ENCODE measurements around the gene ATP2A3.
A peak's percentile ranks its signal among the peaks of the same experiment; 100 is the strongest.

ATP2A3 gene

GRCh38 chr17:4008441-4009185 is 44.4 kb upstream of the ATP2A3 start:
- Histone ChIP-seq H3K27ac (ENCODE audit: low read depth, low read length, poor library complexity, severe bottlenecking) (peak overlapping the region; percentile 72), H4K20me1 (ENCODE audit: insufficient read depth, low read length) (no peaks in the 10 kb centered on the region), H3K36me3 (ENCODE audit: insufficient read depth, low read length) (peaks cover 62% of the 10 kb centered on the region), H2AFZ (ENCODE audit: low read length) (no peak overlapping the region), H3K4me2 (ENCODE audit: low read length) (peak overlapping the region; percentile 43; the same call in 1 of the 2 replicates), H3F3A (ENCODE audit: insufficient read depth, low read length) (0 out of 2 replicates have a peak, but pooled peaks cover 6% of the 10 kb centered on the region), H3K9ac (ENCODE audit: low read length) (no peak overlapping the region), H3K4me3 (ENCODE audit: low read depth, low read length, poor library complexity, severe bottlenecking) (no peak overlapping the region), H3K79me2 (ENCODE audit: insufficient read depth, low read length) (no peaks in the 10 kb centered on the region), H3K9me3 (ENCODE audit: low read length) (no peaks in the 10 kb centered on the region), H3K4me1 (ENCODE audit: insufficient read depth, low read length, severe bottlenecking) (peaks cover 25% of the 10 kb centered on the region), H3K27me3 (ENCODE audit: insufficient read depth, low read length) (no peaks in the 10 kb centered on the region), H3K9me2 (ENCODE audit: low read depth, low read length) (no peaks in the 10 kb centered on the region)
- TF ChIP-seq, protein P1, sequence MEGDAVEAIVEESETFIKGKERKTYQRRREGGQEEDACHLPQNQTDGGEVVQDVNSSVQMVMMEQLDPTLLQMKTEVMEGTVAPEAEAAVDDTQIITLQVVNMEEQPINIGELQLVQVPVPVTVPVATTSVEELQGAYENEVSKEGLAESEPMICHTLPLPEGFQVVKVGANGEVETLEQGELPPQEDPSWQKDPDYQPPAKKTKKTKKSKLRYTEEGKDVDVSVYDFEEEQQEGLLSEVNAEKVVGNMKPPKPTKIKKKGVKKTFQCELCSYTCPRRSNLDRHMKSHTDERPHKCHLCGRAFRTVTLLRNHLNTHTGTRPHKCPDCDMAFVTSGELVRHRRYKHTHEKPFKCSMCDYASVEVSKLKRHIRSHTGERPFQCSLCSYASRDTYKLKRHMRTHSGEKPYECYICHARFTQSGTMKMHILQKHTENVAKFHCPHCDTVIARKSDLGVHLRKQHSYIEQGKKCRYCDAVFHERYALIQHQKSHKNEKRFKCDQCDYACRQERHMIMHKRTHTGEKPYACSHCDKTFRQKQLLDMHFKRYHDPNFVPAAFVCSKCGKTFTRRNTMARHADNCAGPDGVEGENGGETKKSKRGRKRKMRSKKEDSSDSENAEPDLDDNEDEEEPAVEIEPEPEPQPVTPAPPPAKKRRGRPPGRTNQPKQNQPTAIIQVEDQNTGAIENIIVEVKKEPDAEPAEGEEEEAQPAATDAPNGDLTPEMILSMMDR (IDR thresholded peaks at IDR 0.05; ENCODE audit: low read length) = no peak
- TF ChIP-seq EZH2 (IDR thresholded peaks at IDR 0.05; ENCODE audit: borderline replicate concordance, low read length) = no peak

DNA sequence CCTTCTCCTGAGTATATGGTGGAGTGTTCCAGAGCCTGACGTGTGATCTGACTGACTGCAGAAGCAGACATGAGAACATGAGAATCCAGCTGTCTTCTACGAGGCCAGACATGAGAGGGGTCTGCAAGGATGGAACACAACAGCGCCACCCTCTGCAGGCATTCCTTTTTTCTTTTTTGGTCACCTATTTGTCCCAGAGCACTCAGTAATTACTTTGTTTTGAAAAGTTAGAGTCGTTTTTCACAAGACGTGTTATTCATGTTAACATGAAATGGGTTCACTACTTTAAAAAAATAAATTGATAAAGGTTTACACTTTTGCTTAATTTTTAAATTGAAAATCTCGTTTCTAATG is 43.8 kb upstream of the ATP2A3 start:
- Histone ChIP-seq H3K79me2 (ENCODE audit: insufficient read depth, low read length) (no peaks in the 10 kb centered on the region), H3K36me3 (ENCODE audit: insufficient read depth, low read length) (peaks cover 58% of the 10 kb centered on the region), H3K9me2 (ENCODE audit: low read depth, low read length) (no peaks in the 10 kb centered on the region), H3F3A (ENCODE audit: insufficient read depth, low read length) (0 out of 2 replicates have a peak, but pooled peaks cover 6% of the 10 kb centered on the region), H3K4me2 (ENCODE audit: low read length) (no peak overlapping the region; the same call in 1 of the 2 replicates), H3K4me3 (ENCODE audit: low read depth, low read length, poor library complexity, severe bottlenecking) (no peak overlapping the region), H3K9me3 (ENCODE audit: low read length) (no peaks in the 10 kb centered on the region), H3K27me3 (ENCODE audit: insufficient read depth, low read length) (no peaks in the 10 kb centered on the region), H3K27ac (ENCODE audit: low read depth, low read length, poor library complexity, severe bottlenecking) (peak overlapping the region; percentile 72), H4K20me1 (ENCODE audit: insufficient read depth, low read length) (no peaks in the 10 kb centered on the region), H3K4me1 (ENCODE audit: insufficient read depth, low read length, severe bottlenecking) (peaks cover 25% of the 10 kb centered on the region), H3K9ac (ENCODE audit: low read length) (no peak overlapping the region), H2AFZ (ENCODE audit: low read length) (no peak overlapping the region)
- TF ChIP-seq, protein P1 (IDR thresholded peaks at IDR 0.05; ENCODE audit: low read length) = peak; percentile 46
- TF ChIP-seq EZH2 (IDR thresholded peaks at IDR 0.05; ENCODE audit: borderline replicate concordance, low read length) = no peak

GRCh38 chr17:4007346-4008081 is 43.3 kb upstream of the ATP2A3 start:
- peaks cover 27% of the 10 kb centered on the region for H3K4me1 ChIP-seq (ENCODE audit: insufficient read depth, low read length, severe bottlenecking)
- no peak overlapping the region for H2AFZ ChIP-seq (ENCODE audit: low read length)
- no peak overlapping the region for H3K4me3 ChIP-seq (ENCODE audit: low read depth, low read length, poor library complexity, severe bottlenecking)
- no peaks in the 10 kb centered on the region for H3K27me3 ChIP-seq (ENCODE audit: insufficient read depth, low read length)
- no peaks in the 10 kb centered on the region for H3K79me2 ChIP-seq (ENCODE audit: insufficient read depth, low read length)
- H3K9me3 ChIP-seq (ENCODE audit: low read length) = no peaks in the 10 kb centered on the region
- no peak overlapping the region for H3K27ac ChIP-seq (ENCODE audit: low read depth, low read length, poor library complexity, severe bottlenecking)
- H3K9ac ChIP-seq (ENCODE audit: low read length) = no peak overlapping the region
- TF ChIP-seq, protein P1 (IDR thresholded peaks at IDR 0.05; ENCODE audit: low read length) = no peak
- no peak for TF ChIP-seq EZH2 (IDR thresholded peaks at IDR 0.05; ENCODE audit: borderline replicate concordance, low read length)
- H3K36me3 ChIP-seq (ENCODE audit: insufficient read depth, low read length) = peaks cover 54% of the 10 kb centered on the region
- no peaks in the 10 kb centered on the region for H3K9me2 ChIP-seq (ENCODE audit: low read depth, low read length)
- H3F3A ChIP-seq (ENCODE audit: insufficient read depth, low read length) = 0 out of 2 replicates have a peak, but pooled peaks cover 6% of the 10 kb centered on the region
- no peak overlapping the region for H3K4me2 ChIP-seq (ENCODE audit: low read length)
- H4K20me1 ChIP-seq (ENCODE audit: insufficient read depth, low read length) = no peaks in the 10 kb centered on the region

Measured in OCI-LY1 (cell line).